ENCODE measurements around the gene DNAJC7. TPM values are rescaled to one million over a fixed set of nuclear protein-coding genes. Genes with fewer than 3 reads are reported as not detected.

DNAJC7 gene
- total RNA-seq, 2 donors from 2014 or later, result 112 to 116 TPM

GRCh38 chr17:42061646-42062487 is 44.6 kb upstream of the DNAJC7 start:
- peaks cover 5% of the 10 kb centered on the region for H3K27me3 Mint-ChIP-seq (ENCODE audit: insufficient read depth)
- no peak overlapping the region for H3K9ac ChIP-seq (ENCODE audit: extremely low read depth, low read length, poor library complexity, severe bottlenecking)

GRCh38 chr17:42060231-42060630 is 43.0 kb upstream of the DNAJC7 start:
- H3K27ac Mint-ChIP-seq, result no peak overlapping the region
- H3K9ac ChIP-seq (ENCODE audit: extremely low read depth, low read length, poor library complexity, severe bottlenecking), result no peak overlapping the region
- no peak overlapping the region for H3K4me3 Mint-ChIP-seq
- no peak for DNase-seq
- H3K4me1 Mint-ChIP-seq, result peaks cover 21% of the 10 kb centered on the region
- no peak overlapping the region for H3K4me3 ChIP-seq (ENCODE audit: low read length)
- no peaks in the 10 kb centered on the region for H3K9me3 ChIP-seq (ENCODE audit: control insufficient read depth, low read length)
- no peaks in the 10 kb centered on the region for H3K9me3 Mint-ChIP-seq
- no peaks in the 10 kb centered on the region for H3K36me3 ChIP-seq (ENCODE audit: control insufficient read depth, insufficient read depth, low read length)
- TF ChIP-seq CTCF (conservative IDR thresholded peaks at IDR 0.05), result no peak
- H3K36me3 Mint-ChIP-seq (ENCODE audit: low read depth), result no peaks in the 10 kb centered on the region
- 93 to 94% methylated on average over 3 to 4 of the region's 4 CpGs for WGBS, 2 experiments (ENCODE audit: insufficient coverage in 1 of 2, insufficient read length in 1 of 2)
- H3K27me3 ChIP-seq (ENCODE audit: control insufficient read depth, insufficient read depth, low read length, poor library complexity, severe bottlenecking), result no peaks in the 10 kb centered on the region
- H3K27me3 Mint-ChIP-seq (ENCODE audit: insufficient read depth), result peaks cover 5% of the 10 kb centered on the region
- no peak overlapping the region for H3K27ac ChIP-seq (ENCODE audit: low read depth, low read length)
- H3K4me1 ChIP-seq (ENCODE audit: control insufficient read depth, insufficient read depth, low read length), result peaks cover 7% of the 10 kb centered on the region

More at GRCh38 chr17:42061646-42062487, 44.6 kb upstream of the DNAJC7 start:
- no peak overlapping the region for H3K4me3 ChIP-seq (ENCODE audit: low read length)
- H3K36me3 Mint-ChIP-seq (ENCODE audit: low read depth), result no peaks in the 10 kb centered on the region
- H3K27ac Mint-ChIP-seq, result no peak overlapping the region
- no peaks in the 10 kb centered on the region for H3K9me3 Mint-ChIP-seq
- TF ChIP-seq CTCF (conservative IDR thresholded peaks at IDR 0.05), result no peak
- H3K27me3 ChIP-seq (ENCODE audit: control insufficient read depth, insufficient read depth, low read length, poor library complexity, severe bottlenecking), result no peaks in the 10 kb centered on the region
- peak; percentile 72 for DNase-seq
- H3K27ac ChIP-seq (ENCODE audit: low read depth, low read length), result no peak overlapping the region
- no peaks in the 10 kb centered on the region for H3K36me3 ChIP-seq (ENCODE audit: control insufficient read depth, insufficient read depth, low read length)
- no peaks in the 10 kb centered on the region for H3K9me3 ChIP-seq (ENCODE audit: control insufficient read depth, low read length)
- H3K4me1 ChIP-seq (ENCODE audit: control insufficient read depth, insufficient read depth, low read length), result peaks cover 3% of the 10 kb centered on the region
- no peak overlapping the region for H3K4me3 Mint-ChIP-seq
- WGBS, 2 experiments (ENCODE audit: insufficient coverage in 1 of 2, insufficient read length in 1 of 2), result 72 to 83% methylated on average over 2 to 5 of the region's 5 CpGs
- peaks cover 14% of the 10 kb centered on the region for H3K4me1 Mint-ChIP-seq

- 90 to 98% methylated on average over 2 to 4 of the region's 4 CpGs for WGBS, 2 experiments (ENCODE audit: insufficient coverage in 1 of 2, insufficient read length in 1 of 2)
- no peaks in the 10 kb centered on the region for H3K9me3 Mint-ChIP-seq
- no peaks in the 10 kb centered on the region for H3K36me3 ChIP-seq (ENCODE audit: control insufficient read depth, insufficient read depth, low read length)
- no peak overlapping the region for H3K9ac ChIP-seq (ENCODE audit: extremely low read depth, low read length, poor library complexity, severe bottlenecking)
- no peaks in the 10 kb centered on the region for H3K27me3 ChIP-seq (ENCODE audit: control insufficient read depth, insufficient read depth, low read length, poor library complexity, severe bottlenecking)
- no peak for DNase-seq
- H3K4me3 ChIP-seq (ENCODE audit: low read length), result no peak overlapping the region
- H3K27me3 Mint-ChIP-seq (ENCODE audit: insufficient read depth), result peaks cover 5% of the 10 kb centered on the region
- H3K27ac Mint-ChIP-seq, result no peak overlapping the region
- peaks cover 10% of the 10 kb centered on the region for H3K4me1 ChIP-seq (ENCODE audit: control insufficient read depth, insufficient read depth, low read length)
- H3K4me3 Mint-ChIP-seq, result no peak overlapping the region
- no peaks in the 10 kb centered on the region for H3K9me3 ChIP-seq (ENCODE audit: control insufficient read depth, low read length)
- H3K27ac ChIP-seq (ENCODE audit: low read depth, low read length), result no peak overlapping the region
- H3K36me3 Mint-ChIP-seq (ENCODE audit: low read depth), result no peaks in the 10 kb centered on the region
- H3K4me1 Mint-ChIP-seq, result peaks cover 26% of the 10 kb centered on the region
- TF ChIP-seq CTCF (conservative IDR thresholded peaks at IDR 0.05), result no peak
Measured at GRCh38 chr17:42059815-42060214, 42.6 kb upstream of the DNAJC7 start.

All from endodermal cell (in vitro differentiated cells).